Osteoblast (primary cell): Measurements from ENCODE around the gene ASGR1. TPM values are rescaled to one million over a fixed set of nuclear protein-coding genes. Genes with fewer than 3 reads are reported as not detected.

Source experiments
- DNase-seq: peaks from one replicate; pipeline ENCODE4 v3.0.0; 2011; ENCODE audit warnings: low spot score, mixed read lengths; ENCODE audit not compliant: insufficient read length; ENCODE audit errors: missing footprints
- H2AFZ ChIP-seq: 2 replicates; pipeline ENCODE4 v1.6.0; 2011; ENCODE audit warnings: mild to moderate bottlenecking, low read length
- H3K27ac ChIP-seq: 2 replicates; pipeline ENCODE4 v1.5.1; 2011; ENCODE audit warnings: mild to moderate bottlenecking, low read depth, low read length, moderate library complexity
- H3K27me3 ChIP-seq: 2 replicates; pipeline ENCODE4 v1.6.0; 2012; ENCODE audit warnings: mild to moderate bottlenecking, control low read depth, inconsistent platforms, low read length, moderate library complexity; ENCODE audit not compliant: insufficient read depth
- H3K36me3 ChIP-seq: 2 replicates; pipeline ENCODE4 v1.5.1; 2011; ENCODE audit warnings: mild to moderate bottlenecking, low read length, control low read depth, moderate library complexity; ENCODE audit not compliant: insufficient read depth
- H3K4me1 ChIP-seq: 2 replicates; pipeline ENCODE4 v1.5.1; 2011; ENCODE audit warnings: mild to moderate bottlenecking, low read length, control low read depth, moderate library complexity; ENCODE audit not compliant: insufficient read depth
- H3K4me2 ChIP-seq: 2 replicates; pipeline ENCODE4 v1.6.0; 2011; ENCODE audit warnings: mild to moderate bottlenecking, low read length; ENCODE audit not compliant: insufficient read depth
- H3K4me3 ChIP-seq: fragments of 200-600 bp; sonication (generic); 3 replicates; pipeline ENCODE4 v1.5.1; 2012; ENCODE audit warnings: mild to moderate bottlenecking, low read length, inconsistent platforms; ENCODE audit not compliant: insufficient read depth
- H3K79me2 ChIP-seq: 2 replicates; pipeline ENCODE4 v1.6.0; 2012; ENCODE audit warnings: mild to moderate bottlenecking, low read length, control low read depth, inconsistent platforms; ENCODE audit not compliant: insufficient read depth
- H3K9me3 ChIP-seq: 2 replicates; pipeline ENCODE4 v1.5.1; 2011; ENCODE audit warnings: low read depth, low read length, control low read depth
- H4K20me1 ChIP-seq: 2 replicates; pipeline ENCODE4 v1.6.0; 2012; ENCODE audit warnings: mild to moderate bottlenecking, low read length, control low read depth; ENCODE audit not compliant: insufficient read depth
- CTCF ChIP-seq: IDR thresholded peaks from 2 replicates; pipeline ENCODE4 v1.5.1; 2011; ENCODE audit warnings: mild to moderate bottlenecking, low read depth, low read length, moderate library complexity; ENCODE audit errors: extremely low read depth
- total RNA-seq: library from RNA; depleted of rRNA; stranded (reverse); fragments of >200 nt; gene quantifications from 2 replicates; pipeline ENCODE4 v1.2.3, GENCODE V29; 2012

ASGR1 gene
- total RNA-seq, 1 donor: 1.1 TPM

GRCh38 chr17:7214300-7215135 is 35.3 kb upstream of the ASGR1 start:
- peaks cover 65% of the 10 kb centered on the region for H3K79me2 ChIP-seq
- peak; percentile 66 for TF ChIP-seq CTCF
- H2AFZ ChIP-seq: no peak overlapping the region

GRCh38 chr17:7213895-7214299 is 34.7 kb upstream of the ASGR1 start:
- Histone ChIP-seq H3K9me3 (no peaks in the 10 kb centered on the region), H3K79me2 (peaks cover 69% of the 10 kb centered on the region), H3K36me3 (no peaks in the 10 kb centered on the region), H2AFZ (no peak overlapping the region), H4K20me1 (peaks cover 56% of the 10 kb centered on the region), H3K4me3 (peak overlapping the region; percentile 77), H3K27ac (peak overlapping the region; percentile 58), H3K4me2 (peak overlapping the region; percentile 83), H3K4me1 (peaks cover 38% of the 10 kb centered on the region), H3K27me3 (no peaks in the 10 kb centered on the region)
- DNase-seq: peak; percentile 94
- peak; percentile 46 for TF ChIP-seq CTCF

More at GRCh38 chr17:7214300-7215135, 35.3 kb upstream of the ASGR1 start:
- Histone ChIP-seq H3K4me2 (peak overlapping the region; percentile 83), H4K20me1 (peaks cover 52% of the 10 kb centered on the region), H3K4me3 (peak overlapping the region; percentile 77), H3K4me1 (peaks cover 43% of the 10 kb centered on the region), H3K36me3 (no peaks in the 10 kb centered on the region), H3K27ac (peak overlapping the region; percentile 58), H3K9me3 (no peaks in the 10 kb centered on the region), H3K27me3 (no peaks in the 10 kb centered on the region)
- peak; percentile 100 for DNase-seq

- Histone ChIP-seq H3K4me2 (no peak overlapping the region), H3K4me1 (peaks cover 29% of the 10 kb centered on the region)
These were observed 32.5 kb upstream of the ASGR1 start for GRCh38 chr17:7211491-7212273.

More at GRCh38 chr17:7211491-7212273, 32.5 kb upstream of the ASGR1 start:
- no peak for DNase-seq
- no peaks in the 10 kb centered on the region for H3K36me3 ChIP-seq
- no peaks in the 10 kb centered on the region for H3K9me3 ChIP-seq
- no peak for TF ChIP-seq CTCF
- no peaks in the 10 kb centered on the region for H3K27me3 ChIP-seq
- H4K20me1 ChIP-seq: peaks cover 76% of the 10 kb centered on the region
- H3K4me3 ChIP-seq: no peak overlapping the region
- no peak overlapping the region for H2AFZ ChIP-seq
- no peak overlapping the region for H3K27ac ChIP-seq
- peaks cover 75% of the 10 kb centered on the region for H3K79me2 ChIP-seq
